C4-2B (cell line): ENCODE results near the gene PRRT2.

Experiments used
- CTCF ChIP-seq: fragments of 450-650 bp; conservative IDR thresholded peaks from 2 replicates; pipeline ENCODE4 v1.5.1; 2017; ENCODE audit warnings: mild to moderate bottlenecking
- ZFX ChIP-seq: fragments of 450-650 bp; IDR thresholded peaks from 2 replicates; pipeline ENCODE4 v1.6.1; 2017

GRCh38 chr16:29824589-29825144 lies 12.7 kb downstream of the PRRT2 start:
- TF ChIP-seq CTCF: no peak
- TF ChIP-seq ZFX: no peak
